Stimulated activated CD4-positive, alpha-beta T cell treated with anti-CD3 and anti-CD28 coated beads, Interleukin-4, amount 100 ng/mL, for 4 hours (primary cell): ENCODE data around the gene MAML3.
"Not testable (repeated sequence)": the region's sequence is repeated elsewhere in the genome, so short reads cannot be mapped to it uniquely, and the experiment has no call there.

Experiments
- DNase-seq, 2 experiments: peaks; one replicate each; pipeline ENCODE4 v3.0.0-alpha.2; 2020

Gene MAML3

DNA sequence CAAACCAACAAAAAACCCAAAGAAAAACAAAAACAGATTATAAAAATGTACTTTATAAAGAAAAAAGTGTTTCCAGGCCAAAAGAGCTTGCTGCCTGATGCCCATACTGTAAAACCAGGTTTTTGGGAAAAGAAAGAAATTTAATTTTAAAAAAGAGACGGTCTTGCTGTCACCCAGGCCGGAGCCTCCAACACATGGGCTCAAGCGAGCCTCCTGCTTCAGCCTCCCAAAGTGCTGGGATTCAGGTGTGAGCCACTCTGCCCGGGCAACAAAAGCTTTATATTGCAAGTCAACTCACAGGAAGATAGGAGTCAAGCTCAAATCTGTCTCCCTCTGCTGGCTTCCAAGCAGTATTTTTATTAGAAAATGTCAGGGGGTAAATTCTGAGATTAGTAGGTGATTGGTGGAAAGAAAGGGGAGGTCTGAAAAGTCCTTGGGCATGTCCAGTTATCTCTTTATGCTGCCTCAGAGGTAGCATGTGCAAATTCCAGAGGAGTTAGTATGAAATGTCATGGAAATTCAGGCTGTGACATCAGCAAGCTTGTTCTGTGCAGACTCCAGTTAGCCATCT, 449.0 kb downstream of the MAML3 start:
- DNase-seq = no peak

DNA sequence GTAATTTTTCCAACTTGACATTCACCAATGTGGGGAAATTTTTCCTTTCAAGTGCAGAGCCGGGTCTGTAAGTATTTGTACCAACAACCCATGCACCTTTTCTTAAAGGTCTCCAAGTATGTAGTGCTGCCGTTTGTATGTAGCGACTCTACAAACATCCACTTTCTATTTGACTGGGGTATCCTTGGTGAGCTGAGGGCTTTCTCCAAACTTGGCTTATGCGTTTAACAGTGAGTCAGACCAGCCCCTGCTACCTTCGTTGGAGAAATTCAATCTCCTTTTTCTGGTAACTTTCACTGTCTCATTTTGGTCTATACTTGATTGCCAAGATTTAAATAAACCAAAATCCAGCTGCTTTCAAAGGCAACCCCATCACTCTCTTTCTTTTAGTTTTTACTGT, 453.4 kb downstream of the MAML3 start:
- DNase-seq = no peak

DNA sequence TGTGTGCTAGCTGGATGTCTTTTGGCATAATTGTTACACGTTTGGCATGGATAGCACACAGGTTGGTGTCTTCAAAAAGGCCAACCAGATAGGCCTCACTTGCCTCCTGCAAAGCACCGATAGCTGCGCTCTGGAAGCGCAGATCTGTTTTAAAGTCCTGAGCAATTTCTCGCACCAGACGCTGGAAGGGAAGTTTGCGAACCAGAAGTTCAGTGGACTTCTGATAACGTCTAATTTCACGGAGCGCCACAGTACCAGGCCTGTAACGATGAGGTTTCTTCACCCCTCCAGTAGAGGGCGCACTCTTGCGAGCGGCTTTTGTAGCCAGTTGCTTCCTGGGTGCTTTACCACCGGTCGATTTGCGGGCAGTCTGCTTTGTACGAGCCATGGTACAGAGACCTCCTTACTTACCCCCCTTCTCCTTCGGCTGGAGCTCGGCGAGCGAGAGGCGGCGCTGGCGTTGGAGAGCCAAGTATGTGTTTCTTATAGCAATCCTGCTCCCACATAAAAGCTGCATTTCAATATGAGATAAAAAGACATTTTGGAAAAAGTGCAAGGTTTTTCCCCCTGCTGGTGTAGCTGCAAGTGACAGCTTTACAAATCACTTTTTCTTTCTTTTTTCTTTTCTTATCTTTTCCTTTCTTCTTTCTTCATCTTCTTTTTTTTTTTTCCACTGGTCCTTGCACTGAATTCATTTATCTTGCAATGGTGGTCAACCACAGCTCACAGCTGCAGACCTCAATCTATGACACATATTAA, 455.6 kb downstream of the MAML3 start:
- DNase-seq = not testable (repeated sequence)

DNA sequence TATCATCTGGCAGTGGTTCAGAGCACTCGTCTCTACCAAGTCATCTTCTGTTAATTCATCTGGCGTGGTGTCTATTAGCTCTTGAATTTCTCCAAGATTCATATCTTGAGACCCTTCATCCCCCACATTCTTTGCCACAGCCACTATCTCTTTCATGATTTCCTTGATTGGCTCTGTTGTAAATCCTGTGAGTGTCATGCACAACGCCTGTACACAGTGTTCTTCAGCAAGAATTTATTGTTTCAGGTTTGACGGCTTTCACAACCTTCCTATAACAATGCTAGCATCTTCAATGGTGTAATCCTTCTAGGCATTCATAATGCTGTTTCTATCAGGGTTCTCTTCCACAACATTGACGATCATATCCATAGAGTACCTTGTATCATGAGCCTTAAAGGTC, 457.5 kb downstream of the MAML3 start:
- DNase-seq = no peak

DNA sequence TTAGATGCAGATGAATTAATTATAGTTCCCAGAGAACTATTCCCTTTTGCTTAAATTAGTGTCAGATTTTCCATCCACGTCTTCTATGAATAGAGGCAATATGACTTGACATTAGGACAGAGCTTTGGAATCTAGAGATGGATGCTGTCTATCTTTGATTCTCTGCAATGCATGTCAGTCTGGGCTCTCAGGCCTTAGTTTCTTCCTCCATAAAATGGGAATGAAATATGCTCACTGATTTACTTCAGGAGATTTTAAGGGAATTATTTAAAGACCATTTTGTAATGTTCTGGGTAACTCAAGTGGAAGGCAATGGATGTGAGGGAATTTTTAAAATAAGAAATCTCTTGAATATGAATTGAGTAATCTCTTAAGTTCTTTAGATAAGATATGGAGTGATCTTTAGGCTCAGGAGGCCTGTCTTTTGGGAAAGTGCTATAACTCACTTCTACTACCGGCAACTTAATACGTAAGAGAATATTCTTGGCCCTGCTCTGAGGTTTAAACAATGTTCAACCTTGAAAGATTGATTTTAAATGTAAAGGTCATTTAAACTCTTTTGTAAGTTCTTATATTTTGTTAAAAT, 459.4 kb downstream of the MAML3 start:
- no peak for DNase-seq

DNA sequence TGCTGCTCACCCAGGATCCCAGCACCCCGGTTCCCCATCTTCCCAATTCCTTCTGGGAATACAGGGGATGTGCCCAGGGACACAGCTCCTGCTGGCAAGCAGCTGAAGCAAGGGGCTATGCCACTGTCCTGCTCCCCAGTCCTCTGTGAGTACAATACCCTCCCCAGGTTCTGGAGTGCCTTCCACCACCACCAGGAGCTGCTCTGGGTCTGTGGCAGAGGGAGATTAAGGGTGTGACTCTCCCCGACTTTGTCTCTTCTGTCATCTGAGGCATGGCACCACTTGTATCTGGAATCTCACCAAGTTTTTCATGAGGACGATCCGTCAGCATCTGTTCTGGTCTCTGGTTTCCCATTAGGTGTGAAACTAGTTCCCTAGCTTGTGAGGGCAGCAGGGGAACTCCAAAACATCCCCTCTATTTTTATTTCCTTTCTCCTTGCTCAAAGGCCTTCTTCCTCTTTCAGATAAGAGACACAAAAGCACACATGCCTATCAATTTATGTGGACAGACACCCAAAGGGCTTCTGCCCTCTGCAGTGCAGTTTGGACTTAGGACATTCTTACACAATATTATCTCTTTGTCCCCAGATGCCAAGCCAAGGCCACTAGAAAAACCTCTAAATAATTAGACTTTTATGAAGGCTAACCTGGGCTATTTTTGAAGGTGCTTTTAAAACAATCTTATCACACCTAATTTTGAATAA, 461.5 kb downstream of the MAML3 start:
- no peak for DNase-seq

DNA sequence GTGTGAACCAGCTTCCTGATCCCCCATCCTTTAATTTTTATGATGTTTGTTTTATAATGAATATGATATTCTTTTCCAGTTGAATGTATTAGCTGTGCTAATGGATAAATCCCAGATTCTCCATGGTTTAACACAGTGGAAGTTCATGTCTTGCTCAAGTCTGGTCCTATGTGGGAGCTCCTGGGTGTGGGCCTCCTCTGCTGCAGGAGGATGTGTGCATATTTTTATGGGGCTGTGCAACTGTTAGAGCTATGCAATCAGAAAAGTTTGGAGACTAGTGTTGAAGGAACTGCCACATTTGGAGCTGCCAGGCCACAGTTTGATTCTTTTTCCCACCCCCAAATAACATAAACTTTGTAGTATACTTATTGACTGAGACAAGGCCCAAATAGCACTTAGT, 463.6 kb downstream of the MAML3 start:
- no peak for DNase-seq

DNA sequence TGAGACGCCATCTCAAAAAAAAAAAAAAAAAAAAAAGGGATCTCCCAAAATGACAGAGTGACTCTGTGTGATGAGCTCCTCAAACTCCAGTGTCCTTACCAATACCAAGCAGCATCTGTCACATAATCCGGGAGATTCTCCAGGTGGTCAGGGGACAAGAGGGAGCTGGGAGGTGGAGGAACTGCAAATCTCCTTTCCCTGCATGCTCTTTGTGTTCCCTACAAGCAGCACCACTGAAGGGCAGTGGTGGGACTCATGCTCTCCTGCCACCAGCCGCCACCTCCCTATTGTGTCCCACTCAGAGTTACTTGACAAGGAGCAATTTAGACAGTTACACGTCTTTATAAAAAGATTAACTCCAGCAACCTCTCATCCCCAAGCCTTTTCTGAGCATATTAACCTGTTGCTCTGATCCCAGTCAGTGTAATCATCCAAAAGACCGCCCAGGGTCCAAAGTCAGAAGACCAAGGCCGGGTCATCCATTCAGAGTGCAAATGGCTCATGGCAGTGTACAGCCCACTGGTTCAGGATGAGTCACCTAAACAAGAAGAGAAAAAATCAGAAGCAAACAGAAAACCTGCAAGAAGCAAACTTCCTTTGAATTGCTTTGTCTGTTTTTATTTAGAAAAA, 464.8 kb downstream of the MAML3 start:
- DNase-seq = no peak

DNA sequence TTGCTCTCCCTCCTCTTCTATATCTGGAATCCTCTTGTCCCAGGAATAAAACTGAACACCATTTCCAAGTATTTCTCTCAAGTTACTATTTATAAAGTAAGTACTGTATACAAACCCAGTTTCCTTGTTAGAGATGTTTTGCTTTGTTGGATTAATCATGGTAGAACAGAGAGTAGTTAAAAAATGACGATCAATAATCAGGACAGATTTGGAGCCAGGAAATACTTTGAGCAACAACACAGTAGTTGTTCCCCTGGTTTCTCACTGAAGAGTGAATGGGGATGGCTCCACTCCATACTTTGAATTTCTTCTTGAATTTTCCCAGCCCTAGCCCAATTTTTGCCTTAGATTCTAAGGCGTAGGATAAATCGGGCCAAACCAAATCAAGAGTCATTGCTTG, 467.0 kb downstream of the MAML3 start:
- DNase-seq = no peak

DNA sequence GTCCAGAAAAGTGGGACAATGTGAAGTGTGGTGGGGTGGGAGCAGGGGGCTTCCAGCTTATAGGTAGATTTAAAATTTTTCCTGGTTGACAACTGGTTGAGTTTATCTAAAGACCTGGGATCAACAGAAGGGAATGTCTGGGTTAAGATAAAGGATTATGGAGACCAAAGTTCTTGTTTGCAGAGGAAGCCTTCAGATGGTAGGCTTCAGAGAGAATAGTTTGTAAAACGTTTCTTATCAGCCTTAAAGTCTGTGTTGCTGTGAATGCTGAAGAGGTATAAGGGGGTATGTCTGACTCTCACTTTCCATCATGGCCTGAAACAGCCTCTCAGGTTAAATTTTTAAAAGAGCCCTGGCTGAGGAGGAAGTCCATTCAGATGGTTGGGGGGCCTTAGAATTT, 467.9 kb downstream of the MAML3 start:
- DNase-seq = no peak

DNA sequence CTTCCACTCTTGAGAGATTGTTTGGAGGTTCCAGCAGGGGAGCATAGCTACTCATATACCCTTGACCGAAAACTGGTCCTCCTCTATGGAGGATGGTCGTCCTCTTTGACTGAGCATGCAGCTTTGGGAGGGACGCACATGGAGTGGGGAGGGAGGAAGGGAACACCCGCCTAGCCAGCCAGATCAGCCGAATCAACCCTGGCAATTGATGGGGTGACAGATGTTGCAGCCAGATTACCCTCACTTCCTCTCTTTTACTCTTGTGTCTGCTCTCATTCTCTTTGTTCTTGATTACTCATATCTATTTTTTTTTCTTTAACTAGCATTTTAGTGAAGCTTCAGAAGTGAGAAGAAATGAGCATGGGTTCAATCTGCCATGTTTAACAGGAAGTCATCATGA, 468.8 kb downstream of the MAML3 start:
- no peak for DNase-seq

DNA sequence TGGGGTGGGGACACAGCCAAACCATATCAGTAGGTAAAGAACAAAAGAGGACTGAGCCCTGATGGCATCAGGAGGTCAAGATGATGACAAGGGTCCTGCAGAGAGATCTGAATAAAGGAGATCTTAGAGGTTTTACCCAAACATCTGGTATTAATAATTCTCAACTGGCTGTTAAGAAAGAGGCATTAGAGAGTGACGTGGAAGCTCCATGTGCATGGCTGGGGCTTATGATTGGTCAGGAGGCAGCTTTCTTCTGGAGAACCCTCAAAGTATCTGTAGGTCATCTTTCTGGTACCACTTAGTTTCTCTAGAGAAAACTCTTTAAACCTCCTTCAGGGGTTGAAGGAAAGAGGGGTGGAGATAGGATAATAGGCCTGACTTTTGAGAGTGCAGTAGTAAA, 469.6 kb downstream of the MAML3 start:
- DNase-seq = no peak

DNA sequence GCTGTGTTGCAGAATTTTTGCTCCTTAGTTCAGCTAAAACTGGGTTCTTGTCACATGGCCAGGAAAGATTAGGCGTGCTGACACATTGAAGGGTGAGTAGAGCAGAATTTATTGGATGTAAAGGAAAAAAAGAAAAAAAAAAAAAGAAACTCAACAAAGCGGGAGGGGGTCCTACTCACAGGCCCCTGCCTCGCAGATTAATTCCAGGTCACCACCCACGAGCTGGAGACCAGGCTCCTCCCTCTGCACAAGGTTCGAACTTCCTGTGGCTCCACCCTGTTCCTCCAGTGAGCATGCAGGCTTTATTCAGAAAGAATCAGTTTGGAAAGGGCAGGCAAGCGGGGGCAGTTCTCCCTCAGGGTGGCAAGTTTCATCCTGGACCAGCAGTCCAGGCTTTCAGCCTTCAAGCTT, 471.2 kb downstream of the MAML3 start:
- no peak for DNase-seq

DNA sequence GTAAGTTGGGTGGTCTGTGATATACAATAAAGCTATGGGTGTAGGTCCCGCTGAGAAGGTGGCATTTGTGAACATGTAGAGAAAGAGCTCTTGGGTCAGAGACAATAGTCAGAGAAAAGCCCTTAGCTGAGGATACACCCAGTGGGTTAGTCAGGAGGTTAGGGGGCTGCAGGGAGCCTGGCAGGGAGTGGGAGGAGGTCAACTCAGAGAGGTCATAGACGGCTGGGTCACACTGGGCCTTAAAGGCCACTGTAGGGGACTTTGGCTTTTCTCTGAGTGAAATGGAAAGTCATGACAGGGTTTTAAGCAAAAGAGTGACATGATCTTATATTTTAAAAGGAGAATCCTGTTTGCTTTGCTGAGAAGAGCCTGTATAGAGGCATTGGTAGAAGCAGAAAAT, 471.7 kb downstream of the MAML3 start:
- no peak for DNase-seq

DNA sequence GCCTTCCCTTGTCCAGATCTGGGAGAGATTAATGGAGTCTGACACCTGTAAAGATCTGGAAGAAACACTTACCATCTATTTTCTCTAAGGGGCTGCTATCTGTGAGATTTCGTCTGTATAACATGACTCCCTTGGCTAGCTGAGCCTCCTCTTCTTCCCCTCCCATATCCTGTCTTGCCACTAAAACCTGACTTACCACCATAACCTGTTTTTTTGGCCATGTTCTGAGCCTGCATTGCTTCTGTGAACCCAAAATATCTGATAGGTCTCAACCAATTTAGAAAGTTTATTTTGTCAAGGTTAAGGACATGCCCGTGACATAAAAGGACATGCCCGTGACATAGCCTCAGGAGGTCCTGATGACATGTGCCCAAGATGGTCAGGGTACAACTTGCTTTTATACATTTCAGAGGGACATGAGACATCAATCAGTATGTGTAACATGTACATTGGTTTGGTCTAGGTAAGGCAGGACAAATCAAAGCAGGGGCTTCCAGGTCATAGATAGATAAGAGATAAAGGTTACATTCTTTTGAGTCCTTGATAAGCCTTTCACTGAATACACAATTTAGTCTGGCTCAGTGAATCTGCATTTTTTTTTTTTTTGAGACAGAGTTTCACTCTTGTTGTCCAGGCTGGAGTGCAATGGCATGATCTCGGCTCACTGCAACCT, 476.9 kb downstream of the MAML3 start:
- no peak for DNase-seq

DNA sequence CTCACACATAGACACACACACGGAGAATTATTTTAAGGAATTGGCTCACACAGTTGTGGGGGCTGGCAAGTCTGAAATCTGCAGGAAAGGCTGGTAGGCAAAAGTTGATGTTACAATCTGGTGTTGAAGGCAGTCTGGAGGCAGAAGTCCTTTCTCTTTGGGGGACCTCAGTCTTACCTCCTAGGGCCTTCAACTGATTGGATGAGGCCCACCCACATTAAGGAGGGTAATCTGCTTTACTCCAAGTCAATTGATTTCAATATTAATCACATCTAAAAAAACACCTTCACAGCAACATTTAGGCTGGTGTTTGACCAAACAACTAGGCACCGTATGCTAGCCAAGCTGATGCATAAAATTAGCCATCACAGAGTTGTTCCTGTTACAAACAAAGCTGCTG, 477.6 kb downstream of the MAML3 start:
- DNase-seq = no peak

DNA sequence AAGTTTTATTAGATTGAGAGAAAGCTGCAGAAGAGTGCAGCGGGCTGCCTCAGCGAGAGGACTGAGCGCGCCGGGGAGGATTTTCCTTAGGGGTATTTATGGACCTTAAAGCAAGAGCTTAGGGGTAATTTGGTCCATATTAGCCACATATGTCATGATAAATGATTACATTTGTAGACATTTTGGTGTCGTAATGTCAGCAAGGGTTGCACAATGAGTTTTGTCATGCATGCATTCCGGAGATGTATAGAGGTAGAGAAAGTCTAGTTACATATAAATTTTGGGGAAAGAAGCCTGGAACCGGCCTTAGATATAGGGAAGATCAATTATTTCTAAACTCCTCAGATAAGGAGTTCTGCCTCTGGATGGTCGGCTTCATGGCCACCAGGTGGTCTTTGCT, 478.3 kb downstream of the MAML3 start:
- DNase-seq = no peak

DNA sequence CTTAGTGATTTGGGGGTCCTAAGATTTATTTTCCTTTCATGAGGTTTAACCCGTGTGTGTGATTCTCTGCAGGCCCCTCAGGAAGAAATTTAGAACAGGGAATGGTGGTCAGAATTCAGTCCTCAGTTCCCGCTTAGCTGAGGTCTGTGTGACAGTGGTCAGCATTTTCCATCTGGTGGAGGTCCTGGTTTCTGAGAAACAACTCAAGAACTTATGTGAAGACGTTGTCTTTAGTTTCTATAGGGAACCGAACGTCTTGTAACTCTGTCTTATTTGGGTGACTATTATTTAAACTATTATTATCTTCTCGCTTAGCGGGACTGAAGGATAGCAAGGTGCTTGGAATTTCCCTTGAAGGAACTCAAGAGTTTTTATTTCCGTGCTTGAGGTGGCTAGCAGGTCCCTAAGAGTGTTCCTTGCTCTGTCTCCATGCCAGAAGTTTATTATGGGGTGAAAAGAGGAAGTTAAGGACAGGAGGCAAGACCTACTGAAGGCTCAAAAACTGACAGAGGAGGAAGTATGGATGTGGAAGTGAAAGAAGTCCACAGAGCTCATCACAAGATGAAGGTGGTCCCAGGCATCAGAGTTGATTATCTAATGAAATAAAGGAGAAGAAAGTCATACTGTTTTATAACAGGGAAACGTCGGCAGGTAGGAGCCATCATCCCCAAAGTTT, 479.0 kb downstream of the MAML3 start:
- DNase-seq = no peak

DNA sequence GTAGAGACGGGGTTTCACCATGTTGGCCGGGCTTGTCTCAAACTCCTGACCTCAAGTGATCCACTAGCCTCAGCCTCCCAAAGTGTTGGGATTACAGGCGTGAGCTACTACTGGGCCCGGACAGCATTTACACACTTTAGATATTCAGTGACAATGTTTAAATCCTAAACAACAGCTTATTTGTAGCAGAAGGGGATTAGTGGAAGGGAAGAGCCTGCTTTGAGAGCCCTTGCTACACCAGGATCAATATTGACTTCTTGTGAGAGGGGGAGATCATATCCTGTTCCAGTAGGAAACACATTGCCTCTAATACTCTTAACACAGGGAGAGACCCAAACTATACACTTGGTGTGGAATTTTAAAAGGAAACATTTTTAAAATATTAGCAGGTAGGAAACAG, 481.3 kb downstream of the MAML3 start:
- DNase-seq = no peak

DNA sequence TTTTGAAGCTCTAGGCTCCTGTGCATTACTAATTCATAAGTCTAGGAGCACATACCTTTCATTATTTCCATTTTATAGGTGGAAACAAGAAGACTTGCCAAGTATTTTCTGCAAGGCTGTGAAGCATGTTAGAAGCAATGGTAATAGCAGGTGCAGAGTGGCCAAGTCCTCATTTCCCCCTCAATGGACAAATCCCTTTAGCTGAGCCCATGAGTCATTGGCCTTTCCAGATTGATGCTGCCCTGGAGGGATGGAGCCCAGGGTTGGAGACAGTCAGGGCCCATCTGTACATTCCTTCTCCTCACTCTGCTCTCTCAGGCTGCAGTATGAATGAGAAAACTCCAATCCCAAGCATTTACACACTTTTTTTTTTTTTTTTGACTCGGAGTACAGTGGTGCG, 481.8 kb downstream of the MAML3 start:
- no peak for DNase-seq

DNA sequence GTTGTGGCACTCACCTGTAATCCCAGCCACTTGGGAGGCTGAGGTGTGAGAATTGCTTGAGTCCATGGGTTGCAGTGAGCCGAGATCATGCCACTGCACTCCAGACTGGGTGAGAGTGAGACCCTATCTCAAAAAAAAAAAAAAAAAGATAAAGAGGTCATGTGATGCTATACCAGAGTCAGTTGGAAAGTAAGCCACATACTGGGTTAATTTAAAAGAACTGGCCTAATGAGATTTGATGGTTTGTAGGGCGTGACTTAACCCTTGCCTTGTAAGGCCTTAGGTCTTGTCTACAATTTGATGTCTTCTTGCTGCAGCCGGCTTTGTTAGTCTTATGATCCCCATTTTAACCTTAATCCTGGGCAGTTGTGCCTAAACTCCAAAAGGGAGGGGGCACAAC, 483.2 kb downstream of the MAML3 start:
- no peak for DNase-seq

DNA sequence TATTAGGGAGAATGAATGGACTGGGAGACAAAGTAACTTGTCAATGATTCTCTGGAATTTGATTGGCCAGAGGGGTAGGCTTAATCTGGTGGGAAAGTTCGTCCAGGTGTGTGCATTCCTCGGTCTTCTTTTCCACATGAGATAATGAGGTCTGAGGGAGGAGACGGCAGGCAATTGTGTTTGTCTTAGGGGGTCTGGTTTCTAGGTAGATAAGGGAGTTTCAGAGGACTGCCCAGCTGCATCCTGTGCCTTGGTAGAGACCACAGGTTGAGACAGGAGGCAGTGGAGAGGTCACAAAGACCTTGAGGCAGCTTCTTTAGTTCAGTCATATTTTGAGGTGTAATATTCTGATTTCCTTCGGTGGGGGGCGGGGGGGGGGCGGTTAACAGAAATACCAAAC, 484.1 kb downstream of the MAML3 start:
- DNase-seq = no peak
